ENCODE results near the gene ALK.

ALK gene

DNA sequence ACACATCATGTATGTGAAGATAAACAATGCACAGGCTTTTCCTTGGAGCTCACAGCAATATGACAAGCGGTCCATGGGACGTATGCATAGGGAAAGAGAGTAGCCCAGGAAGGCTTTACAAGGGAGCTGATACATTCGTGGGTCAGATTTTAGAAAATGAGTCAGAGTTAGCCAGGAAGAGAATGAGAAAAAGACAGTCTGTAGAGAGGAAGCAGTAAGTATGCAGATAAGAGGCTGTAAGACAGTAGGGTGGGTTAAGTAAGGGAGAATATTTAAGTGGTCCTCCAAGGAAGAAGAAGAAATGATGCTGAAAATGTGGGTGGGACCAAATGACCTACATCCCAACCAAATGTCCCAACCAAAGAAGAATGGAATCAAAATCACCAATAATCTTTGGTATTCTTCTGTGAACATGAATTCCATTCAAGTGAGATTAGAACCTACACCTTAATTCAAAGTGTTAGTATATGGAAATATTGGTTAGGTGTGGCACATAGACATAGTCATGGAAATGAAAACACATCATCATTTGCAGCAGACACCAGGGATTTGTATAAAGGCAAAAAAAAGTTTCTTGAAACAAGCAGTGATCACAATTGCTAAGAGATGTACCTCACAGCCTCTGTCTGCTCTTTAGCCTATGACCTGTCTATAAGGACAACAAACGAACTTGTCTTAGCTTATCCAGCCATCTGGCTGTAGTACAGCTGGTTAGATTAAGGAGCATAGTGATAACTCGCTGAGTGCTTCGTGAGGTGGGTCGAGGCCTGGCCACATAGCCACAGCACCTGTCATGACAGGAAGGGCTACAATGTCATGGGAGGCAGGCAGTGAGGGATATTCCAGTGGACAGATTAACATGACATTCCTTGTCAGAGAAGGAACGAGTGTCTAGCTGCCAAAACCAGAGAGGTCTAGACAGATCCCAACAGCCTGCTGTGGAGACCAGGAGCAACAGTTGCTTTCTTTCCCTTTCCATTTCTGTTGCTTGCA lies 133.6 kb downstream of the ALK start:
- no peak for DNase-seq

DNA sequence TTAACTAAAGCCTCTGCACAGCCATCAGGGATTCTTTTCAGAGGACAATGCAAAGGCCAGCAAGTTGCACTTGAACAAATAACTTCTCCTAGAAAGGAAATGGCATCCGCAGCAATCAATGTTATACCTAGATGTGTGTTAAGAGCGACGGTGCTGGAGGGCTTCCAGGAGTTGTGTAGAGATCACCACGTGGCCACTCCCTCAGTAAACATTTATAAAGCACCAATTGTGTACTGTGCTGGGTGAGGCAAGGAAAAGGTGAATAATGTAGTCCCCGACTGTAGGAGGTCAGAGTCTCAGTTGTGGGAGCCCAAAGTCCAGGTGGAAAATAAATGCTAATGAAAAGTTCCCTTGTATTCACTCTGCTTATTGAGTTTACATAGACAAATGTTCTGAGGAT lies 135.0 kb downstream of the ALK start:
- DNase-seq: no peak

DNA sequence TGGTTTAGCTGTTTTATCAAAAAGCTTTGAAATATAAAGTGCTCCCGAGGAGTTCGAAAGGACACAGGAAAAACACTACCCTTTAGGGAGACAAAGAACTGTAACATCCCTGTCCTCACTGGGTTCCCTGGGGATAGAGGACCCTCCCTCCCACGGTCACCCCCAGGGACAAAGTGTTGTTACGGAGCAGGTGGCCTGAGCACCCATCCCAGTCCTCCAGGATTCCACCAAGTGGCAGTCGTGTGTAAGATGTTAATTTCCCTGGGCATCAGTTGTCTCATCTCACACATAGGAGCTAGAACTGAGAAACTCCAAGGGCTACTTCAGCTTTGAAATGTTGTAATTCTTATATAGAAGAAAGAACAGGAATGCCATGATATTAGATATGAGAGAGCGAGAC lies 137.7 kb downstream of the ALK start:
- no peak for DNase-seq

- no peak for DNase-seq
Measured at GRCh38 chr2:29782549-29783458, 138.6 kb downstream of the ALK start.

- DNase-seq: no peak
Measured at GRCh38 chr2:29782087-29782486, 139.3 kb downstream of the ALK start.

- DNase-seq: no peak
Measured at GRCh38 chr2:29780906-29781305, 140.5 kb downstream of the ALK start.

DNA sequence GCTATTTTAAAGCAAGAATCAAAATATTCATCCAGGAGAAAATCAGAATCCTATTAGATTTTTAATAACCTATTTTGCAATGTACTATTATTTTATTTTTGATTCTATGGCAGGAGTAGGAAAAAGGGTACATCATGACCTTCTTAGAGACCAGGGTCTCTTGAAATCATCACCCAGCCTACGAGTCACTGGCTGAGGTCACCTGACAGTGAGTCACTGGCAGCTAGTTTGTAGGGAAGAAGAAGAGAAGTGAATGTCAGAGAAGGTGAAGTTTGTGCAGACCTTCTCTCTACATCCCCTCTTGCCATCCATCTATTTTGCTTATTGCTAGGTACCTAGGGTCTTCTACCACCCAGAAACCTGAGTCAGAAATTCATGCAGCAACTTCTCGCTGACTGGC lies 144.2 kb downstream of the ALK start:
- no peak for DNase-seq

DNA sequence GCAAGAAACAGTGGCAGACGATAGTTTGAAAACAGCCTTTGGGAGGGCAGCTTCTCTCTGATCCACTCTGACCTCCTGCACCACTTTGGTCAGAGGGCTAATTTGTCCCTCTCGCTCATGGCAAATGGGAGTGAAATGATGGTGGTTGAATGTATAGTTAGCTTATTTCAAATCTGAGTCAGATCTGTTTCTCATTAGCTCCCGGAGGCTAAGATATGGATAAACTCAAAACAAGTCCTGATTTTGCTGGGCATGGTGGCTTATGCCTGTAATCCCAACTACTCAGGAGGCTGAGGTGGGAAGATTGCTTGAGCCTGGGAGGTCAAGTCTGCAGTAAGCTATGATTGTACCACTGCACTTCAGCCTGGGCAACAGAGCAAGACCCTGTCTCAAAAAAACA lies 145.0 kb downstream of the ALK start:
- DNase-seq: no peak

GRCh38 chr2:29775937-29776336 lies 145.4 kb downstream of the ALK start:
- DNase-seq: no peak

DNA sequence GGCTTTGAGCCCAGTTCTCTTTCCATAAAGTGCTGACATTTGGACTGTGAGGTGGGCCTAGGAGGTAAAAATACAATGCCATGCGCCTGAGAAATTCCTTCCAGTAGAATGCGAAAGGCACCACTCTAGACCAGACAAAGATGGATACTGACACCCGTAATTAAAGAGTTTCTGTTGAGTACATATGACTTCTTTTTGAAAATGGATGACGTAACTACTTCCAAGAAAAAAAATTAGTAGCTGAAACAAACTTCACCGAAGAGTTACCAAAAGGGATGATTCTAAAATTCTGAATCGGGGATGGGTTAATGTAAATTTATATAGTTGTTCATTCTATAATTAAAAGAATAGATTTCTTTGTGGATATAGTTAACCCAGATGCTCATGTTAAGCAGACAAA lies 146.8 kb downstream of the ALK start:
- DNase-seq: no peak

DNA sequence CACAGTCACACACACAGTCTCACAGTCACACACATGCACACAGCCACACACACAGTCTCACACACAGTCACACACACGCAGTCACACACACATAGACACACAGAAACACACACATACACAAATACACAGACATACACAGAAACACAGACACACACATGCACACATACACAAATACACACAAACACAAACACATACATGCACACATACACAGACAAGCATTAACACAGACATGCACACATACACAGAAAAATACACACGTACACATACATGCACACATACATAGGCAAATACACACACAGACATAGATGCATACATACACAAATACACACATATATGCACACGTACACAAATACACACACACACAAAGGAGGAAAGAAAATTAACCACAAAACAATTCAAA lies 150.5 kb downstream of the ALK start:
- DNase-seq: no peak

DNA sequence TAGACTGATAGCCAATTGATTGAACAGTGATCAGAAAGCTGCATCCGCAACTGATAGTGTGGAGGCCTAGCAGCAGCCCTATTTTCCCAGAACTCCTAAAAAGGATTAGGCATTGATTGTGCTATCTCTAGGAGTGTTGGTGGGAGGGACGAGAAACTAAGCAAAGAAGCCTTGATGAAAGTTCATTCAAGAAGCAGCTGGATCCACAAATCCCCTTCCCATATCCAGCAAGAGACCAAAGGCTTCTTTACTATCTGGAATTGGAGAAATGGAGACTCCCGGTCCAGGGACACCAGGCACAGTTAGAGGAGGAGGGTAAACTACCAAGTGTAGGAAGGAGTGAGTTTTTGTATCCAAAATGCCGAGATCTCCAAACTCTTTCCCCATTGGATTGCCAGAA lies 151.5 kb downstream of the ALK start:
- no peak for DNase-seq

GRCh38 chr2:29767606-29768335 lies 153.6 kb downstream of the ALK start:
- DNase-seq: no peak

GRCh38 chr2:29766191-29766590 lies 155.2 kb downstream of the ALK start:
- DNase-seq: no peak

- no peak for DNase-seq
Measured at GRCh38 chr2:29765721-29766120, 155.7 kb downstream of the ALK start.

DNA sequence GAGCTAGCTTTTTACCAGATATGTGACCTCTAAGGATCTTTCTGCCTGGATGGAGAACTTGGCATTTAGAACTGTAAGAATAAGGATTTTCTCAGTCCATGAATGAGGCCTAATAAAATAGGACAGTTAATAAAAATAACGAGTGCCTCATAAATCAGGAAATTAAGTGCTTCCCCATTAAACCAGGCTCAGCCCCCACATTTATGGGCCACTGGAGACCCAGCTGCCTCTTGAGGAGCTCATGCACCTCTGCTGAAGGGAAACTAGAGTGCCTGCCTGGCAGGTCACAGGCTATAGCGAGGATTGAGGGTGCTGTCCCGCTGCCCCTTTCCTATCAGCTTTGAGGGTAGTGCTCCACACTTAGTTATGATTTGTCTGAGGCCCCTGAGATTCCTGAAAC lies 158.0 kb downstream of the ALK start:
- no peak for DNase-seq

DNA sequence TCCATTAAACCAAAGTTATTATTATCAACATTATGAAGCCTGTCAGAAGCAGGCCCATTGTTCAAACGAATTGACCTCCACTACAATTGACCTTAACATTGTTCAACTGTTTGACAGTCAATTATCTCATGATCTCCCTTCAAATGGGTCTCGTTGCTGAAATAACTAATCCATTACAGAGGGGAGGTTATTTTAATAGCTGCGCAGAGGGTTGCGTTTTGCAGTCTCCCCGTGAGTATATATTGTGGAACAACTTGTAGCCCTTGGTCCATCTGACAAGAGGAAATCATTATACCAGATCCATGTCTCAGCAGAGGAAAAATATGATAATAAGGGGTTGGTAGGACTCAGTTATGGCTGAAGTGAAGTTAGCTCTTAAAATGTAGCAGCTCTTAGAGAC lies 159.1 kb downstream of the ALK start:
- no peak for DNase-seq

DNA sequence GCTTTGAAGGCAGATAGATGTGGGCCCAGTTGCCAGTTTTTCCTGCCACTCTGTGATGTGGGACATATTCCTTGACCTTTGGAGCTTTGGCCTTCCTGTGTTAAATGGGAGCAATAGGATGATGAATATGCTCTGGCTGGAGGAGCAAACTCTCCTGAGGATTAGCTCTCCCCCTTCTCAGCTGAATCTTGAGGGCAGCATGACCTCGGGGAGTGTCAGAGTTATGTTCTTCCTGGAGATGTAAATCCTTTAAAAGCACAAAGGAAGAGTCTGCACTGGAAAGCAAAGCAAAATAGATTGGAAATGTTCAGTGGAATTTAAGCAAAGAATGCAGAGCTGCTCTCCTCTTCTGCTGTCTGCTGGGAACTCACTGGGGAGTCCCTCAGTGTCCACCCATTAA lies 160.1 kb downstream of the ALK start:
- no peak for DNase-seq

DNA sequence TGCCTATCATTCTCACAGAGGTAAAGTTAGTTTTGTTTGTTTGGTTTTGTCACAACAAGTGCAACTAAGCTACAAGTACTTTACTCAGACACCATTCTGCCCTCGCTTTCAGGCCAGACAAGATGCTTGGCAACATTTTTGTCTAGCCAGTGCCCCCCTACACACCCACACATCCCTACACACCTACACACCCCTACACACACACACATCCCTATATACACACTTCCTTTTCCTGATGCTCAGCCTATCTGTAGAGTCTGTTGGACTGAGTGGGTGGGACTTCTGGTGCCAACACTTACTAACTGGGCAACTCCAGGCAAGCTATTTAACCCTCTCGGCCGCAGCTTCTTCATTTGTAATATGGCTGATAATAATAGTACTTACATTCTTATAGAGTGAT lies 161.4 kb downstream of the ALK start:
- no peak for DNase-seq

DNA sequence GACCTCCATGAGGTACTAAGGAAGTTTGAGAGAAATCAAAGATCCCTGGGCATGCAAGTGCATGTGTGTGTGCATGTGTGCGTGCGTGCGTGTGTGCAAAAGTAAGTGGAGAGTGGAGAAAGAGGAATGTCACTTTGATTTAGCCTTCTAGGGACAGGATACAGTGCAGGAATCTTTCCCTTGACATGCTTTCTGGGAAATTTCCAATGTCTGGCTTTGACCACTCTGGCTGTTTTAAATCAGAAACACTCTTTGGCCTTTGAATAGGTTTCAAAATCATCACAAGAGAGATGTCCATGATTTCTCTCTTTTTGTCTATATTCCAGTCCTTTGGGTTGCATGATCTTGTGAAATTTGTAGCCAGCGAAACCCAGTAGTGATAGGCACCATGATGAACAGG lies 162.0 kb downstream of the ALK start:
- DNase-seq: no peak

- DNase-seq: no peak
Measured at GRCh38 chr2:29755829-29756228, 165.6 kb downstream of the ALK start.

GRCh38 chr2:29755233-29755632 lies 166.2 kb downstream of the ALK start:
- no peak for DNase-seq
